Measurements from ENCODE around the gene PRKD1.
A peak's percentile ranks its signal among the peaks of the same experiment; 100 is the strongest.

Gene PRKD1

GRCh38 chr14:29908652-29909577 is 18.7 kb downstream of the PRKD1 start:
- no peak for FAIRE-seq
- TF ChIP-seq POU2F2 (IDR thresholded peaks at IDR 0.05; ENCODE audit: low read depth, low read length) (no peak), SPI1 (IDR thresholded peaks at IDR 0.05; ENCODE audit: low read depth, low read length) (no peak), POLR2AphosphoS5 (IDR thresholded peaks at IDR 0.05; ENCODE audit: low read depth, low read length) (no peak), PAX5 (IDR thresholded peaks at IDR 0.05; ENCODE audit: insufficient read depth, low read length, severe bottlenecking) (no peak), TAF1 (IDR thresholded peaks at IDR 0.05; ENCODE audit: low read depth, low read length) (no peak), POLR2A (IDR thresholded peaks at IDR 0.05; ENCODE audit: low read depth, low read length) (no peak)
- no peak for DNase-seq (ENCODE audit: insufficient read length, low spot score)

- TF ChIP-seq TAF1 (IDR thresholded peaks at IDR 0.05; ENCODE audit: low read depth, low read length) (no peak), PAX5 (IDR thresholded peaks at IDR 0.05; ENCODE audit: insufficient read depth, low read length, severe bottlenecking) (no peak), POU2F2 (IDR thresholded peaks at IDR 0.05; ENCODE audit: low read depth, low read length) (no peak), SPI1 (IDR thresholded peaks at IDR 0.05; ENCODE audit: low read depth, low read length) (no peak)
- no peak for DNase-seq (ENCODE audit: insufficient read length, low spot score)
- no peak for FAIRE-seq
Measured at GRCh38 chr14:29906256-29906870, 21.3 kb downstream of the PRKD1 start.

- no peak for FAIRE-seq
- no peak for DNase-seq (ENCODE audit: insufficient read length, low spot score)
- TF ChIP-seq TAF1 (IDR thresholded peaks at IDR 0.05; ENCODE audit: low read depth, low read length): no peak
Measured at GRCh38 chr14:29905543-29905942, 22.1 kb downstream of the PRKD1 start.

GRCh38 chr14:29900609-29901350 is 26.9 kb downstream of the PRKD1 start:
- DNase-seq (ENCODE audit: insufficient read length, low spot score): no peak
- peak; percentile 16 for FAIRE-seq
- TF ChIP-seq POLR2AphosphoS5 (IDR thresholded peaks at IDR 0.05; ENCODE audit: low read depth, low read length) (no peak), POU2F2 (IDR thresholded peaks at IDR 0.05; ENCODE audit: low read depth, low read length) (no peak), TAF1 (IDR thresholded peaks at IDR 0.05; ENCODE audit: low read depth, low read length) (no peak), POLR2A (IDR thresholded peaks at IDR 0.05; ENCODE audit: low read depth, low read length) (no peak)

- DNase-seq (ENCODE audit: insufficient read length, low spot score) (no peak), FAIRE-seq (no peak)
- no peak for TF ChIP-seq POLR2A (IDR thresholded peaks at IDR 0.05; ENCODE audit: low read depth, low read length)
- TF ChIP-seq TAF1 (IDR thresholded peaks at IDR 0.05; ENCODE audit: low read depth, low read length): no peak
- no peak for TF ChIP-seq SPI1 (IDR thresholded peaks at IDR 0.05; ENCODE audit: low read depth, low read length)
- TF ChIP-seq POLR2AphosphoS5 (IDR thresholded peaks at IDR 0.05; ENCODE audit: low read depth, low read length): no peak
- no peak for TF ChIP-seq POU2F2 (IDR thresholded peaks at IDR 0.05; ENCODE audit: low read depth, low read length)
- no peak for TF ChIP-seq PAX5 (IDR thresholded peaks at IDR 0.05; ENCODE audit: insufficient read depth, low read length, severe bottlenecking)
Measured at GRCh38 chr14:29898470-29898869, 29.2 kb downstream of the PRKD1 start.

GRCh38 chr14:29897181-29897580 is 30.5 kb downstream of the PRKD1 start:
- FAIRE-seq: no peak
- TF ChIP-seq POU2F2 (IDR thresholded peaks at IDR 0.05; ENCODE audit: low read depth, low read length) (no peak), SPI1 (IDR thresholded peaks at IDR 0.05; ENCODE audit: low read depth, low read length) (no peak), POLR2AphosphoS5 (IDR thresholded peaks at IDR 0.05; ENCODE audit: low read depth, low read length) (no peak), PAX5 (IDR thresholded peaks at IDR 0.05; ENCODE audit: insufficient read depth, low read length, severe bottlenecking) (no peak), POLR2A (IDR thresholded peaks at IDR 0.05; ENCODE audit: low read depth, low read length) (no peak), TAF1 (IDR thresholded peaks at IDR 0.05; ENCODE audit: low read depth, low read length) (no peak)
- no peak for DNase-seq (ENCODE audit: insufficient read length, low spot score)

GRCh38 chr14:29896354-29896821 is 31.3 kb downstream of the PRKD1 start:
- DNase-seq (ENCODE audit: insufficient read length, low spot score) (no peak), FAIRE-seq (no peak)
- TF ChIP-seq SPI1 (IDR thresholded peaks at IDR 0.05; ENCODE audit: low read depth, low read length): no peak

GRCh38 chr14:29895591-29896083 is 32.0 kb downstream of the PRKD1 start:
- FAIRE-seq (no peak), DNase-seq (ENCODE audit: insufficient read length, low spot score) (no peak)
- no peak for TF ChIP-seq TAF1 (IDR thresholded peaks at IDR 0.05; ENCODE audit: low read depth, low read length)
- TF ChIP-seq POLR2A (IDR thresholded peaks at IDR 0.05; ENCODE audit: low read depth, low read length): no peak
- TF ChIP-seq POLR2AphosphoS5 (IDR thresholded peaks at IDR 0.05; ENCODE audit: low read depth, low read length): no peak
- no peak for TF ChIP-seq PAX5 (IDR thresholded peaks at IDR 0.05; ENCODE audit: insufficient read depth, low read length, severe bottlenecking)
- TF ChIP-seq SPI1 (IDR thresholded peaks at IDR 0.05; ENCODE audit: low read depth, low read length): no peak
- no peak for TF ChIP-seq POU2F2 (IDR thresholded peaks at IDR 0.05; ENCODE audit: low read depth, low read length)

- no peak for FAIRE-seq
- no peak for DNase-seq (ENCODE audit: insufficient read length, low spot score)
- TF ChIP-seq TAF1 (IDR thresholded peaks at IDR 0.05; ENCODE audit: low read depth, low read length): no peak
- TF ChIP-seq PAX5 (IDR thresholded peaks at IDR 0.05; ENCODE audit: insufficient read depth, low read length, severe bottlenecking): no peak
- TF ChIP-seq POLR2AphosphoS5 (IDR thresholded peaks at IDR 0.05; ENCODE audit: low read depth, low read length): no peak
- TF ChIP-seq POU2F2 (IDR thresholded peaks at IDR 0.05; ENCODE audit: low read depth, low read length): no peak
- no peak for TF ChIP-seq POLR2A (IDR thresholded peaks at IDR 0.05; ENCODE audit: low read depth, low read length)
- no peak for TF ChIP-seq SPI1 (IDR thresholded peaks at IDR 0.05; ENCODE audit: low read depth, low read length)
Measured at GRCh38 chr14:29893989-29894388, 33.7 kb downstream of the PRKD1 start.
